Activated CD4-positive, alpha-beta T cell treated with anti-CD3 and anti-CD28 coated beads for 1 hour (primary cell): ENCODE data around the gene GPX8.

Source experiments
- DNase-seq: peaks from one replicate; pipeline ENCODE4 v3.0.0-alpha.2; 2020

Gene GPX8

DNA sequence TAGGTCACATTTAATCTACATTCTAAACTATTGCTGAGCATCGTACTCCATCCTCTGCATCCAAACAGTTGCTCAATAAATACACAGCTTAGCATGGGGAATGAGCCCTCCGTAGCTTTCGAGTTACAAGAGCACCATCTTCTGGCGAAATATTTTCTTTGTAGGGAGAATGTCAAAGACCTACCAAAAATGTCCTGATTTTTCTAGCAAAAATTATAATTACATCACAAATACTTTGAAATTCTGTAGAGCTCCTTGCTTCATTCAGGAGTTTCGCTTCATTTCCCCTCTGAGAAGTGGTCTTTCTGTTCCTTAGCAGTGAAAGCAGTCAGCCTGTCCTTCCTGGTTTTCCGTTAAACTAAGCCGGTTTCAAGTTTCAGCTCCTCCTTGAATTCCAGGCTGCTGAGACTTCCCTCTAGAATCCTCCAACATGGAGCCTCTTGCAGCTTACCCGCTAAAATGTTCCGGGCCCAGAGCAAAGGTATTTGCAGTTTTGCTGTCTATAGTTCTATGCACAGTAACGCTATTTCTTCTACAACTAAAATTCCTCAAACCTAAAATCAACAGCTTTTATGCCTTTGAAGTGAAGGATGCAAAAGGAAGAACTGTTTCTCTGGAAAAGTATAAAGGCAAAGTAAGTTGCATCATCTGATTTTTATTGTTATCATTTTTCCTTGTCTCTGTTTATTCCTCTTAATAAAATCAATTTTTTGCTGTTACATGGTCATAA, at the start of gene GPX8:
Gene GPX8 (plus strand): TSS at position 409 of the 730 bp plus-strand sequence. CDS start 22 bp downstream, at position 431.
- DNase-seq: no peak

- no peak for DNase-seq
These were observed 49.8 kb upstream of the GPX8 start for GRCh38 chr5:55110217-55110616.

GRCh38 chr5:55113327-55113726, 46.6 kb upstream of the GPX8 start:
- no peak for DNase-seq

GRCh38 chr5:55114061-55114460, 45.9 kb upstream of the GPX8 start:
- DNase-seq: no peak

DNA sequence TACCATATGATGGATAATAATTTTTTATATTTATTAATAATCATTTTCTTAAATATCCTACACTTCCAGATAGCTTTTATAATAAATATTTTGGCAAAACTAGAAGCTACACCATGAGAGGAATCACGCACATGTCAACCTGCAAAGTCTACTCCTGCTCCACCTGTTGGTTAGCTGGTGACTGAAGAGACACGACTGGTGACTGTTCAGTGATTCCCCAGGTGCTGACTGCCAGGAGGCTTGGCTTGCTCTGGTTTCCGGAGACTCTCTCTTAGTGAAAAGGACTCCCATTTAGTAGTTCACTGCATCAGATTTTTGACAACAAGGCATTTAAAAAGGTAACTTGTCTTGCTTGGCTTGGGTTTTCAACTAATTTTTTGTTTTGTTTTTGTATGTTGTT, 36.6 kb upstream of the GPX8 start:
- DNase-seq: no peak

DNA sequence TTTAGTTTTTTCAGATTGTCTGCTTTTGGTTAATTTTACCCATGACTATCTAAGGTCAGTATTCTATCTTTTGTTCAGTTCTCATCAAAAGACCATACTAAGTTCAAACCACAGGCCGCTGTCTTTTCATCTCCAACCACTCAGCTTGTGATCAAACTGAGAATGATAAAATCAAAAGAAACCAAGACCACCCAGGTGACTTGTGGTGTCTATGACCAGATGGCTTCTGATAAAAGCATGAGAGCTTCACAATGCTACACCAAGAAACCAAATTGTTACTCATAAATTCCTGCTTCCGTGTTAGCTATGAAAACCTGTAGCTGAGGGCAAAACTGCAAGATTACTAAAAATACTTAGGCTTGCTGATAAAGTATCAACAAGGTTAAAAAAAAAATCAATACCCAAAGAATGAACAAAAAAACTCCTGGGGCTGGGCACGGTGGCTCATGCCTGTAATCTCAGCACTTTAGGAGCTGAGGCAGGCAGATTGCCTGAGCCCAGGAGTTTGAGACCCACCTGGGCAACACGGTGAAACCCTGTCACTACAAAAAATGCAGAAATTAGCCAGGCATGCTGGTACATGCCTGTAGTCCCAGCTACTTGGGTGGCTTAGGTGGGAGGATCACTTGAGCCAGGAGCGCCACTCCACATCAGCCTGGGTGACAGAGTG, 25.8 kb upstream of the GPX8 start:
- DNase-seq: no peak

DNA sequence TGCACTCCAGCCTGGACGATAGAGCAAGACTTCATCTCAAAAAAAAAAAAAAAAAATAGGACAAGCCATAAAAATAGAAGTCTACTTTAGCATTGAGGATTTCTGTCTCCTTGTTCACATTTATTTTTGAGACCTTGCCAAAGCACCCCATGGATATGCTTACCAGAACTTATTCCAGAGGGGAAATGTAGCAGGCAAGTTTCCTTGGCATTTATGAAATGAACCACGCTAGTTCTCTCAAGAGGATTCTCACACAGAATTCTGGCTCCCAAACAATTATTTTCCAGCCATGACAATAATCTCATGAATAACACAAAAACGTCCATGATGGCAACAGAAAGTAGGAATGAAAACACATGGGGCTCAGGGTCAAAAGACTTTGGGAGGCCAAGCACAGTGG, 23.4 kb upstream of the GPX8 start:
- DNase-seq: no peak

DNA sequence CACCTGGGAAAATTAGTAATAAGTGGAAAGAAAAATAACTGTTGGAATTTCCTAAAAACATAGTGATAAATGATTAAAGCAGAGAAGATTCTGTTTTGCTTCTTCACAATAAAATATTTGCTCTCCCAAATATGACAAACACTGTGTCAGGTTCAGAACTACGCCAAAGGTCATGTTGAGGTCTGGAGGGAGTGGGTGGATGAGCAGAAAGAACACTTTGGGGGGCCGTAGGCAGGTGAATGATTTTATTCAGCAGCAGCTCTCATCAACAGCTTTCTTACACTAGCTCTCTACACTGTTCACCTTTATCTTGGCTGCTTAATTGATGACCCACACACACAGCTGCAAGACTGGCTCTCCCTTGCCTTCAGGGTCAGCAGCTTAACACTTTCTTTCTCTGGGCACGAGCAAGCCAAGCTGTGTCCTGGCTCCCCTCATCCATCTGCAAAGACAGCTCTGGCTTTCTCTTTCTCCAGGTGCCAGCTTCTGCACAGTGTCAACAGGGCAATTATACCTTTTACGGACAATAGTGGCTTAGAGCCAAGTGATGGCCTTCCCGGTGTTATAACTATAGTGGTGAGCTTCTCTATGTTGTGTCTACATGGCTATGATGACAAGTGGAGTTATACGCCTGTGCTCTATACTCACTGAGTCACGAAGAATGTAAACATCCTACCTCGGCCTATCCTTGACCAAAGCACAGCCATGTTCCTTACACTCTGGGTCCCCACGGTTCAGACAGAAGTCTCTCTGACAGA, 18.9 kb upstream of the GPX8 start:
- no peak for DNase-seq

GRCh38 chr5:55141945-55142690, 17.9 kb upstream of the GPX8 start:
- DNase-seq: no peak

- DNase-seq: no peak
These were observed 16.3 kb upstream of the GPX8 start for GRCh38 chr5:55143624-55144023.

DNA sequence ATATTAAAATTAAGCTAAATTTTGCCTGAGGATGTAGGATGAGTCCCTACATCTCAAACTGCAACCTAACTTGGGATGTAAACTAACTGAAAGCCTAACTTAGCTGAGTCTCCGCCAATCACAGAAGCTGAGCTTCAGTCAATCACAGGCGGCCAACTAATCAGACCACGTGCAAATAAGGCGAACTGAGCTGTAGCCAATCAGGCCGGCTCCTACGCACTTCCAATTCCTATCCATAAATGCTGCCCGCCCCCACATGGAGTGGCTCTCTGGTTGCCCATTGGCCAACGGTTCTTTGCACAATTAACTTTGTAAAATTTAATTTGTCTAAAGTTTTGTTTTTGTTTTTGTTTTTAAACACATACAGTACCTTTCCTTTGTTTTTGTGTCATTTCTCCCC, 13.9 kb upstream of the GPX8 start:
- no peak for DNase-seq

DNA sequence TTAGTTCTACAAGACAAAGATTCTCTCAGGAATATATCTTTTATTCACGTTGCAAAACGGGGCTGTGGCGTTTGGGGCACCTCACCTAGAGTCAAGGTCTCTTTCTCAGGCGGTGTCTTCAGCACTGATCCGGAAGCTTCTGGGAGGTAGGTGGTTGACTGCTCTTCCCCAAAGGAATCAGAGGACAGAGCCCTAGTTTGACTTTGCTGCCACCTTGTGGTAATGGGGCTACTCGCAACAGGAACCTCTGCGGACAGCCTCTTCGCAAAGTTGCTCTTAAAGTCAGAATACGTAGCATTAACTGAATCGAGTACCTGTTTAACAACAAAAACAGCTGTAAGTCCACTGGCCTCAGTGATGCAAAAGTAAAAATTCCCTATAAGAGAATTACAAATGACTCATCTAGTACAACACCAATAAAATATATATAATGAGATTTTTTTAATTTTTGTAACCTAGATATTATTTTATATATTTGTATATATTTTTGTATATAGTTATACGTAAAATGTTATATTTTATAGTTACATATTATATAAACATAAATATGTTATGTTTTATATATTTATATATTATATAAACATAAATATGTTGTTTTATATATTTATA, 13.3 kb upstream of the GPX8 start:
- DNase-seq: peak; percentile 68

- DNase-seq: no peak
These were observed 10.6 kb upstream of the GPX8 start for GRCh38 chr5:55149308-55149795.

GRCh38 chr5:55151923-55152842, 7.8 kb upstream of the GPX8 start:
- no peak for DNase-seq

GRCh38 chr5:55154873-55155272, 5.1 kb upstream of the GPX8 start:
- no peak for DNase-seq

- no peak for DNase-seq
These were observed 680 bp downstream of the GPX8 start for GRCh38 chr5:55160493-55161209.

DNA sequence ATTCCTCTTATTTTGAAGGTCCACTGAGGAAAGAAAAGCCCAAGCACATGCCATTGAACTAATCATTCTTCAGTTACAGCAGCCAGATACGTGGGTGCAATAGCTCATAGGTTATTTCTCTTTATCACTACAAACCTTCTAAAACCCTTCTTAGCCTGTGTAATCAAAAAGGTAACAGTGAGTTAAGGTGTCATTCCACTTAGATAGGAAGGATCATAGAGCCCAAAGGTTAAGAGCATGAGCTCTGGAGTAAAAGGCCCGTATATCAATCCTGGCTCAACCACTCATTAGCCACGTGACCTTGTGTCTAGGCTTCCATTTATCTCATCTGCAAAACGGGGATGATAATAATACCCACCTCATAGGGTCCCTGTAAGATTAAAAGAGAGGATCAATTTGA, 2.7 kb downstream of the GPX8 start:
- no peak for DNase-seq

- DNase-seq: no peak
These were observed 11.5 kb downstream of the GPX8 start for GRCh38 chr5:55171471-55171870.

- DNase-seq: peak; percentile 37
These were observed 12.3 kb downstream of the GPX8 start for GRCh38 chr5:55172051-55172899.
